HL-60 (cell line): ENCODE data around the gene KRTAP5-11.

Experiments
- CTCF ChIP-seq: IDR thresholded peaks from one replicate; pipeline ENCODE4 v1.5.1; 2011; ENCODE audit warnings: low read length, control low read depth, inconsistent platforms; ENCODE audit not compliant: insufficient read depth
- GABPA ChIP-seq: IDR thresholded peaks from 2 replicates; pipeline ENCODE4 v1.6.1; 2012; ENCODE audit warnings: low read depth
- POLR2AphosphoS5 ChIP-seq: IDR thresholded peaks from 2 replicates; pipeline ENCODE4 v1.6.1; 2012; ENCODE audit warnings: low read depth
- REST ChIP-seq: IDR thresholded peaks from 2 replicates; pipeline ENCODE4 v1.6.1; 2012; ENCODE audit warnings: low read depth; ENCODE audit not compliant: insufficient replicate concordance

DNA sequence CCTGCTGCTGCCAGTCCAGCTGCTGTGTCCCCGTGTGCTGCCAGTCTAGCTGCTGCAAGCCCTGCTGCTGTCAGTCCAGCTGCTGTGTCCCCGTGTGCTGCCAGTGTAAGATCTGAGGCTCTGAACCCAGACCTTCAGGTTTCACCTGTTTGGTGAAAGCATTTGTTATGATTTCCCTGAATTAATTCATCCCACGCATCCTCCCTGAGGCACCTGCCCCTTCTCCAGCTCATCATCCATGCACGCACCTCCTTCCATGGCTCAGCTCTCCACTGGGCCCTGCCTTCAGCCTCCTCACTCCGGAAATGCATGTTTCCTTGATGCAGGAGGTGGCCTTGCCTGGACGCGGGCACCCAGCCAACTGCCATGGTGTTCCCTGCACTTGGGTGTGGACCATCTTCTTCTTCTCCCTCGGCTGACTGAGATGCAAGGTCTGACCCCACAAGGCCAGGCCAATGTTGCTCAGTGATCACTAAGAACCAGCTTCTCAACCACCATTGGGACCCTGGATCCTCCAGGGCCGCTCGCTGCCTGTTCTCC is 16.5 kb downstream of the KRTAP5-11 start:
- TF ChIP-seq CTCF (no peak), GABPA (no peak), POLR2AphosphoS5 (no peak), REST (no peak)
